Measurements from ENCODE around the gene CNNM2.
"Not testable (repeated sequence)": the region's sequence is repeated elsewhere in the genome, so short reads cannot be mapped to it uniquely, and the experiment has no call there.

The CNNM2 gene

DNA sequence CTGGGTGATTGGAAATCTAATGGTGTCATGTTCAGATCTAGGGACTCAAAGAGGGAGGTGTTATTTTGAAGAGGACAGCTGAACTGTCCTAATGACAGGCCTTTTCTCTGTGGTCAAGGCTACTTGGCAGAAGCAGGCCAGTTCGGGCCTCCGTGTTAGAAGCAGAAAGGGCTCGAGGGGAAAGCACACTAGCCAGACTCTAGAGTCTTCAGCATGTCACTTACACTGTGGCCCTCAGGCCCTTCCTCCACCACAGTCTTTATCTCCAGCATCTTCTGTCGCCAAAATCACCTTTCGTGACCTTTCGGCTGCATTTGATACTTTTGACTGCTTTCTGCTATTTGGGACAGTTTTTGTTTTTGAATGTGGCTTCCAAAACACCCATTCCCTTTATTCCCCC lies 123.3 kb downstream of the CNNM2 start:
- DNase-seq (ENCODE audit: low read depth in 2 of 2), result no peak

DNA sequence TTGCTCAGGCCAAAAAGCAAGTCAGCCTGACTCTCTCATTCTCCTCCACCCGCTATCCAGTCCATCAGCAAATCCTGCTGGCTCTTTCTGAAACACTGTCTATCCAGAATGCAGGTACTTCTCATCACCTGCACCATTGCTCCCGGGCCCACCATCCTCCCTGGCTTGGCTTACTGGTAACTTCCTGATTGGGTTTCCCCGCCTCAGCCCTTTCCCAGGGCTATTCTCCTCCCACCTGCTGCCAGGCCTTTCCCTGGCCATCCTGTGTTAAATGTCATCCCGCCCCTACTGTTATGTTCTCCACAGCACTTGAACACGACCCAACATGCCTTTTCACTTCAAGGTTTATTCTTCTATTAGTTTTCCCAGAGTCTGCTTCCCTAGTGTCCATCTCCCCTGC lies 124.0 kb downstream of the CNNM2 start:
- DNase-seq (ENCODE audit: low read depth in 2 of 2), result no peak

DNA sequence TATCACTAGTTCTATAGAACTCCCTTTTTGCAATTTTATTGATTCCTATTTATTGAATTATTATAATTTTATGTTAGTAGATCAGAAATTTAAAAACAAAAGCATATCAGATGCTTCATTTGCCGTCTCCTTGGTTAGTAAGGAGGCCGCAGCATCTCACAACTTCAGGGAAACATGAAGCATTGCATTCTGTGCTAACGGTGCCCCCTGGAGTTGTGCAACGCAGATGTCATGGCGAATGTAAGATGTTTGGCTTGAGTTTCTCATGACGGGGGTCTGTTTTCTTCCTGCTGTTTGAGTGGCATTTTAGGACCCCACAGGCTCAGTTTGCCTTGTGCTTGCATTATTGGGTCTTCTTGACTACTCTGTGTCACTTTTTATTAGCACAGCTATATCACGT lies 124.8 kb downstream of the CNNM2 start:
- no peak for DNase-seq (ENCODE audit: low read depth in 2 of 2)

DNA sequence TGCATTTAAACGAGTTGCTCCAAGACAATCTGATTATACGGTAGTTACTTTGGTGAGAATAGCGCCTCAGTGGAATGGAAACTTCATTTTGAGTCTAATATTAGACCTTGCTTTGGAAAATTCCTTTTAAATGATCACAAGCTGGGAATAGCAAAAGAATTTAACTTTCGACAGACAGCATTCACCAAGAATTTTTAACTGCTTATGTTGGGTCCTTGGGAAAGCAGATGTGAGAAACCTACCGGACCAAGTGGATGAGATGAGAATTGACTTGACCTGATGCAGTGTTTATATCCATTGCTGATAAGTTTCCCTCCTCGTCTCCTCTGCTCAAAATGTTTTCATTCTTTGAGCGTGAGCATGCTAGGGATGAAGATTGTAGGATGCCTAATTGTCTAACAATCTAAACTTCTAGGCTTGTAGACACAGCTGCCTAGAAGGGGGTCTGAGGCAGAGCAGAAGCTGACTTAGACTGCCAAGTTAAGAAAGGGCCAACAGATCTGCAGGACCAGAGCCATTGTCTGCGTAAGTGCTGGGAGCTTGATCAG lies 126.9 kb downstream of the CNNM2 start:
- no peak for DNase-seq (ENCODE audit: low read depth in 2 of 2)

DNA sequence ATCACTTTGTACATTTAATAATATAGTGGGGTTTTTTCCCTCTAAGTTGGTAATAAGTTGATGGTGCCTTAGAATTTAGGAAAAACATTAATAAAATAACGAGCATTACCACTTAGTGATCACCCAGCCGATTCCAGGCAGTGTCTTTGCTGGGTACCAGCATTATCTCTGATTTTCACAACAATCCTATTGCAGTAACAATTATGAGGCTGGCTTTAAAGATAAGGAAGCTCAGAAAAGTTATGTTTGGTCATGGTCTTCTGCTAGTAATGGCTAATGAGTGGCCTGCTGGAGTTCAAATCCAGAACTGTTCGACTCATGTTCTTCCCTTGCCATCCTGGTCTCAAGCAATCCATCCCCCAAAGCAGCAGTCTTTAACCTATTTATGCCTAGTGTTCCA lies 127.9 kb downstream of the CNNM2 start:
- DNase-seq (ENCODE audit: low read depth in 2 of 2), result no peak

DNA sequence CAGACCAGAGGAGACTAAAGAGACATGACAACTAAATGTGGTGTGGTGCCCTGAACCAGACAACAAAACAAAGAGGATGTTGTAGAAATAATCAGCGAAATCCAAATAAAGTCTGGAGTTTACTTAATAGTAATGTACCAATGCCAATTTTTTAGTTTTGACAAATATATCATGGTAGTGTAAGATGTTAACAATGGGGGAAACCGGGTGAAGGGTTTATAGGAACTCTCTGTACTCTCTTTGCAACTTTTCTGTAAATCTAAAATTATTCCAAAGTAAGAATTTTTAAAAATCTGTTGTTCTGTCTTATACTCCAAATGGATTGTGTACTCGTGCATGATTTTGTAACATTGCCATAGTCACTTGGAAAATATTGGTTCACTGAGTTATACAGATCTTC lies 129.3 kb downstream of the CNNM2 start:
- DNase-seq (ENCODE audit: low read depth in 2 of 2), result no peak

DNA sequence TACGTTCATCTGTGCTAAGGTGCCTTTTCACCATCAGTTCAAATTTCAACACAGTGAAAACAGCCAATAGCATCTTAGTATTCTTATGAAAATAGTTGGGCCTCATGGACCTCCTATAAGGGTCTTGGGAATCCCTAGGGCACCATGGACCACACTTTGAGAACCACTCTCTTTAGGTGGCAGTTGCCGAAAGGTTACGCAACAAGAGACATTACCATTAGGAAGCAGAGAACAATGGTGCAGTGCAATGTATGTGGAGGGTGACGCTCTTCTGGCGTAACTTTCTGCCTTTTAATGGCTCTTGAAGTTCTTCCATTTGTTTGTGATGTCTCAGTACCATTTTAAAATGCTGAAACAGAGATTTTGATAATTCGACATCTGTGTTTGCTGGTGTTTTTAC lies 131.1 kb downstream of the CNNM2 start:
- no peak for DNase-seq (ENCODE audit: low read depth in 2 of 2)

DNA sequence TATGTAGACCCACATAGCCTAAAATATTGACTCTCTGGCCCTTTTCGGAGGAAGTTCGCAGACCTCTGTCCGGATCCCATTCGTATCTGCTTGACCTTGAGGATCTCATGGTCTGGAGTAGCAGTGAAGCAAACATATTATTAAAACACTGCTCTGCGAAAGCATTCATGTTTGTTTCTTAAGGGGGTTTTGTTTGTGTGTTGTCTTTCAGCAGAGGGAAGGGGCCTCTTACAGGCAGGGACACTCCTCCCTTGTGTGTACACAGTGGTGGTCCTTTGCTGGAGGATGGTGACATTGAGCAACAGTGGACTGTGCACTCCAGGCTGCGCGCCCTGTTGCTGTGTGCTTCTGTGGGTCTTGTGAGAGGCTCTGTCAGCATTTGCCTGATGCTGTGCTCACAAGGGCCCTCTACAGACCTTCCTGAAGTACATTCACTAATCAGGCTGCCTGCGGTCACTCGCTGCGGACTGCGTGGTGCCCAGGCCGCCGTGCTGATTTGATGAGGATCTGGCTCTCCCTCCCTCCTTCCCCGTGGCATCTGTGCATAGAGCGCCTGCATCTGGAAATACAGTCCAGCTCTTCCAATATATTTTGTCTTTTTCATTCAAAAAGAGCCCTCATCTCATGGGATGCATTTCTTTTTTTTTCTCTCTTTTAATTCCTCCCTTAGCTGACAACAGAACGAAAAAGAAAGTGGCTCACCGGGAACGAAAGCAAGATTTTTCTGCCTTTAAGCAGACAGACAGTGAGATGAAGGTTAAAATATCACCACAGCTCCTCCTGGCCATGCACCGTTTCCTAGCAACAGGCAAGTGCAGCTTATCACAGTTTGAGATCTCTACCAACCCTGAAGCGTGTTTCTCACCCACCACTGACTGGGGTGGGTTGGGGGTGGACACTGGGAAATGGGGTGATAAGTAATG lies 135.8 kb downstream of the CNNM2 start:
- no peak for DNase-seq (ENCODE audit: low read depth in 2 of 2)

DNA sequence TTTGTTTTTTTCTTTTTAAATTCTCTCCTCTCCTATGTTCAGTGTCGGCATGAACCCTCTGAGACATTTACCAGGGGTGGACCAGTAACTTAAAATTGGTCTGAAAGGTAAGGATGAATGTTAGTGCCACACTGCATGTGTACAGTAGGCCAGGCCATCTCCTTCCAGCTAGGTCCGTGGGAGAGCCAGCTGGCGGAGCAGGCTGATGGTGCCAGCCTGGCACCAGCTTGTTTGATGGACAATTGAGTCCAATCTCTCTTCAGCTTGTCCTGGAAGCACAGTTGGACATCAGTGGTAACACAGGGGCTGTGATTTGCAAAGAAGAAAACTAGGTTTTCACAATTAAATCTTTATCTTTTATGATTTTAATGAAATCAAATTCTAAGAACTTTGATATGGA lies 136.5 kb downstream of the CNNM2 start:
- DNase-seq (ENCODE audit: low read depth in 2 of 2), result no peak

DNA sequence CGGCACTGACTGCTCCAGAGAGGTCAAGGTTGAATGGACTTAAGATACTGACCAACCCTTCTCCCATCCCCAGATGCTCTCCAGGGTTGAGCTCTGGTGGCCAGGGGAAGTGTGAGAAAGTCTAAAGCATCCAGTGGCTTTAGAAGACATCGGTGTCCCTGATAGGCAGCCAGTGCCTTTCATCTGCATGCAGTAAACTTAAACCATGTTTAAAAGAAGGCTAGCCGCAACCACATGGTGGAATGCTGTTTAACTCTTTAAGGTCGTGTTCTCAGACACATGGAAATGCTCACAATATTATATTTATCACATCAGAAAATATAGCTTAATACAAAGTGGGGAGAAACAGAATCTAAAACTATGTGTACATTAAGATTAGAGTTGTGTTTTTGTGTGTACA lies 137.0 kb downstream of the CNNM2 start:
- no peak for DNase-seq (ENCODE audit: low read depth in 2 of 2)

DNA sequence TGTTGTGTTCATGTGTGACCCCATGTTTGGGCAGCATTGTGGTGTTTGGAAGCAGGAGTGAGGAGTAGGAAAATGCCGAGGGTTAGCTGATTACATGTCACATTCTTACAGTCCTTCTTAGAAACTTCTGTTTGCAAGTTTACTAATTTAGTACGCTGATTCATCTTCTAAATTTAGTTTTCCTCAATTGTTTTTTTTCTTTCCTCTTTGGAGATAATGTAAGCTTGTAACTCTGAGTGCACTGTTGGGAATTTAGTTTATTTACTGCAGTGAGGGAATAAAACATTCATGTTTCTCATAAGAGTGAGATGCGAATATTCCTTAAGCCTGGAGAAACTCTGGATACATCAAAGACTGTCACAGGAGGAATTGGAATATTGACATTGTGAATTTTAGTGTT lies 139.9 kb downstream of the CNNM2 start:
- DNase-seq (ENCODE audit: low read depth in 2 of 2), result no peak

DNA sequence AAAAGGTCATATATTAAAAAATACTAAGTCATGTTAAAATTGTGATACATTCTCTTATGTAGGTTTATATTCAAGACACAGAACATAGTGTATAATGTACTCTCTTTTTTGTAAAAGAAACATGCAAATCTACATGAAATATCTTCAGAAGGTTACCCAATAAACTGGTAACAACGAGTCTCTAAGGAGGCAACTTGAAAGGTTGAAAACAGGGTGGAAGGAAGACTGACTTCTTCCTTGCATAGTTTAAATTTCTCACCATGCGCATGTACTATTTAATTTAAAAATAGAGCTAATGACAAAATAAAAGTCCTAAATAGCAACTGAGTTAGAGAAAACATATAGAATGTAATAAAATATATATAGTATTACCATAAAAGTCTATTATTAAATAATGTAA lies 142.5 kb downstream of the CNNM2 start:
- no peak for DNase-seq (ENCODE audit: low read depth in 2 of 2)

DNA sequence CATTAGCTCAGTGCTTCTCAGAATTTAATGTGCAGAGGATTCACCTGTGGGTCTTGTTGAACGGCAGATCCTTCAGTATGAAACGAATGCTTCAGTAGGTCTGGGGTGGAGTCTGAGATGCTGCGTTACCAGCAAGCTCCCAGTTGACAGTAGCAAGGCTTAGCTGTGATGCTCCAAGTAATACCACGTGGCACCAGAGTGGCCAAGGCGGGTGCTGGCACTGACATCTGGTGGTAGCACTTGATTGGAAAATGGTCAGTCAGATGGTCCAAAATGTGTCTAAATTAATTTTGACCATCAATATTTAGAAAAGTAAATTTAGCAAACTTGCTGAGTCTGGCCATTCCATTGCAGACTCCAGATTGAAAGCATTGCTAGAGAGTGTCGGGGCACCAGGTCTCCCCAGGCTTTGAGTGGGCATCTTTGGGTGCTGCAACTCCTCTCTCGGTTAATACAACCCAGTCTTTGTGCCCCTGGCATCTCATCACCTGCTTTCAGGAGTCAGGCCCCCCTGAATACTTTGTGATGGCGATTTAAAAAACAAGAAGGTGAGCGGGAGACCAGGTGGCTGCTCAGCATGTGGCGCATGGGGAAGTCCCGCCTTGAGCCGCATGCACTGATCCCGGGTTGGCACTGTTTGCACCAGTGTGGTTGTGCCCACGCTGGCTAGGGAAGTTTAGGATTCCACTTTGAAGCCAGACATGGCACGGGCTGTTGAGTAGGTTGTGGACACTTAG lies 144.9 kb downstream of the CNNM2 start:
- DNase-seq (ENCODE audit: low read depth in 2 of 2), result no peak

DNA sequence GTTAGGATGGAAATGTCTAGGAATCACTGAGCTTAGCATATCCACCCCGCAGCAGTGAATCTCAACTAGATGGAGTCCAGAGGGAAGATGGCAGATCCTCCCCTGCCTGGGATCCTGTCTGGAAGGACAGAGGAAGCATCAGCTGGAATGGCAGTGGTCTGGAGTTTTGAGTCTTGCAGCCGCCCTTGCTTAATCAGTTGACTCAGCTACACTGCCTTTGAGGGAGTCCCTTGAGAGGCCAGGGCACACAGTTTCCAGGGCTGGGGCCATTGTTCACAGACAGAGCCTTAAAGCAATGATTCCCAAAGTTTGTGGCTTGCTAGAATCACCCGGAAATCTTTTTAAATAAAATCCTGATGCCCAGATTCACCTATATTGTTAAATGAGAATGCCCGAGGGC lies 146.9 kb downstream of the CNNM2 start:
- no peak for DNase-seq (ENCODE audit: low read depth in 2 of 2)

DNA sequence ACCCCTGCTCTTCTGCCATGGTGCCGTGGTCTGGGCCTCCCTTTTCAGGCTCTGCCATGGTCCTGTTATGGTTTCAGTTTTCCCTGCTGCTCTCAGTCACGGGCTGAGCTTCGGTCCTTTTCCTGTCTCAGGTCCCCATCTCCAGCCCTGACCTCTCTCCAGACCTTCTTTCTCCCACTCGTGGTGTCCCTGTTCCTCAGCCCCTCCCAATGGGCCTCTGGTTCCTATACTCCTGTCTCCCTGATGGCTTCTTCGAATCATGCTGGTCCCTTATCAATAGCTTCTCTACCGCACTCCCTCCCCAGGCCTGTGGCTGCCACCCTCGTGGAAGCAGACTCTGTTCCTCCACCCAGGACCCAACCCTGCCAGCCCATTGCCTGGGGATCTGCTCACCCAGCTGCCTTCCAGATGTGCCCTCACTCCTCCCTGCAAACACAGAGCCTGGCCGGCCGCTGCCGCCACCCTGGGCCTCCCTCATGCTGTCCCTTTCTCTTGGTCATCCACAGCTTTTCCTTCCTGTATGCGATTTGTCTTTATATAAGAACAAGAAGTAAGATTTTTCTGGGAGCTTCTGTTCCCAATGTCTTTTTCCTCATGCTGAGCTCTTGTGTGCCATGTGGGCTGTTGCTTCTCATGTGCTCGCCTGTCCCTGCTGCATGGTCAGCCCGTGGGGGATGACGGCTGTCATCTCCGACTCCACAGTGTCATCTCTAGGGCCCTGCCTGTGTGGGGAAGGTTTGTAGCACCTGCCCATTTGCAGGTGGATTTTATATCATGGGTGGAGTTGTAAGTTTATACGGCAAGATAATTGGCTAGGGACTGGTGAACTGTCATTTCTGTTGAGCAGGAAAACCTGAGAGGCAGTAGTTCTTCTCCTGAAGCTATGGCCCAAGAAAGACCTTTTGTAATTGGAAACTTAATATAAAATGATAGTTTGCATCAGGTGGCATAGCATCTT lies 148.3 kb downstream of the CNNM2 start:
- no peak for DNase-seq (ENCODE audit: low read depth in 2 of 2)

DNA sequence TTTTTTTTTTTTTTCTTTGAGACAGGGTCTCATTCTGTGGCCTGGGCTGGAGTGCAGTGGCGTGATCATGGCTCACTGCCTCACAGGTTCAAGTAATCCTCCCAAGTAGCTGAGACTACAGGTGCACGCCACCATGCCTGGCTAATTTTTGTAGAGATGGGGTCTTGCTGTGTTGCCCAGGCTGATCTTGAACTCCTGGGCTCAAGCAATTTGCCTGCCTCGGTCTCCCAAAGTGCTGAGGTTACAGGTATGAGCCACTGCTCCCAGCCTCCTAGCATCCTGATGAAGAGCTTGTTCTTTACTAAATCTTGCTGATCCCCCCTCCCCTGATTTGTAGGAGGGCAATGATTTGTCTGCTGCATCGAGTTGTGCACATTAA lies 149.0 kb downstream of the CNNM2 start:
- not testable (repeated sequence) for DNase-seq (ENCODE audit: low read depth in 2 of 2)

DNA sequence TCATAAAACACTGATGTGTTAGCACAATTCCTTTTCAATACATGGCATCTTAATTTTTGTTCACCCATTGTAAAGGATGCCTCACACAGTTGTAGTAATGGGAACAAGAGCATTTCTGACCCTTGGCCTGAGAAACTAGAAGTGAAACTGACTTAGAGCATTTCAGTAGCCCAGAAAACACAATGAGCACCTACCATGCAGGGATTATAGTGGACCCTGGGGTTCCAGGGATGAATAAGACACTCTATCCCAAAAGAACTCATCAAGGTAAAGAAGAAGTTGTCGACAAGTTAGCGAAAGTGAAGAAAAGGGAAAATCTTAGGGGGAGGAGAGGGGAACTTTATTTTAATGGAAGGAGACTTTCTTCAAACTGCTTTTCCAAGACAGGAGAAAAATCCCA lies 149.4 kb downstream of the CNNM2 start:
- DNase-seq (ENCODE audit: low read depth in 2 of 2), result no peak

DNA sequence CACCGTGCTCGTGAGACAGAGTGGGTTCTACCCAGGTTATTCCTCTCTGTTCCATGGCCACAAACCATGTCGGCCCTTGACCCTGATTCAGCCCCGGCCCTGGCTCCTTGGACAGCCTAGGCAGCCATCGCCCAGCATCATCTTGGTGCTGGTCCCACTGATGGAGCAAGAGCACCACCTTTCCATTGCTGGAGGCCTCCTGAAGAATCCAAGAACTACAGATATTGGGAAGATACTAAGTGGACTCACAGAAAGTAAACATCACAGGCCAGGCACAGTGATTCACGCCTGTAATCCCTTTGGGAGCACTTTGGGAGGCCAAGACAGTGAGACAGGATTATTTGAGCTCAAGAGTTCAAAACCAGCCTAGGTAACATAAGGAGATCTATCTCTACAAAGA lies 149.9 kb downstream of the CNNM2 start:
- DNase-seq (ENCODE audit: low read depth in 2 of 2), result no peak

DNA sequence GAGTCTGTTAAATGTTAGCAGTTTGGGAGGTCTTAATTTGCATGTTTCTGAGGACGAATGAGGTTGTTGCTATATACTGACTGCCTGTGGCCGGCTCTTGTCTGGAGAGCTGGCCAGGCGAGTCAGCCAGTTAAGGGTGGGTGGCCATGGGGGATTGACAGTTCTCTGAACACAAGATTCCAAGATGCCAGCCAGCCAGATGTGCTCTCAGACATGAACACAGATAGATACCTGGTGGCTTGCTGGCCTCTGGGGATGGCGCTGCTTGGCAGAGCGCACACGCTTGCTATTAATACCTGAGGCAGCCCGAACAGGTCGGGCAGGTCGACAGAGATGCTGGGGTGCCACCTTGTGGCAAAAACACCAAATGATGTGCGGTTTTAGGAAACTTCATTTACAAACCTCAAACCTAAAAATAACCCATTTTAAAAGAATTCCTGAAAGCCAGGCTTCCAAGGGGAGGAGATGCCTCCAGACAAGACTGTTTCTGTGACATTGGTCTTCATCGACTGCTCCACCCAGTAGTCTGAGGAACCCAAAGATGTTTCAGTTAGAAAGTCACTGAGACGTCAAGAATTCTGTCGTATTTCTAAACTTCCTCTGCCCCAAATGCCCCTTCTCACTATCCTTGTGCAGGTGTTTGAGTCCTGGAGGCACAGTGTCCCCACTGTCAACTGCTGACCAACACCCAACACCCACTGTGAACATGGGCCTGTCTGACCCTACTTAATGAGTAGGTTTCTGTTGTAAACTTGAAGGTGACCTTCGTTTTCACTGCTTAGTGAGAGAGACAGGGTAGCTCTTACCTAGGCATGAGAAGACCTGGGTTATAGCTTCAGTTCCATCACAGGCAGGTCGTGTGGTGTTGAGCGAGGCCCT lies 151.6 kb downstream of the CNNM2 start:
- peak; percentile 17 to 43 for DNase-seq (ENCODE audit: low read depth in 2 of 2)

DNA sequence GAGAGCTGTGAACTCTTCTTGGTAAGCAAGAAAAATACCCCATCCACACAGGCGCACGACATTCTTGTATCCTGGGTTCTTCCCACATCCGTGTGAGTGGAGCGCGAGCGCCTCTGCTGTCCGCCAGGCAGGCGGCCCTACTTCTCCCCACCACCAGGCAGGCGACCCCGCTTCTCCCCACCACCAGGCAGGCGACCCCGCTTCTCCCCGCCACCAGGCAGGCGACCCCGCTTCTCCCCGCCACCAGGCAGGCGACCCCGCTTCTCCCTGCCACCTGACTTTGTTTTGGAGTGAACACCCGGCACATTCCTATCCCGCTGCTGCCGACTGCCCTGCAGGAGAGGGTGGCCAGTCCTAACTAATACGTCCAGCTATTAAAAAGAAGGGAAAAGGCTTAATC lies 154.2 kb downstream of the CNNM2 start:
- no peak for DNase-seq (ENCODE audit: low read depth in 2 of 2)

DNA sequence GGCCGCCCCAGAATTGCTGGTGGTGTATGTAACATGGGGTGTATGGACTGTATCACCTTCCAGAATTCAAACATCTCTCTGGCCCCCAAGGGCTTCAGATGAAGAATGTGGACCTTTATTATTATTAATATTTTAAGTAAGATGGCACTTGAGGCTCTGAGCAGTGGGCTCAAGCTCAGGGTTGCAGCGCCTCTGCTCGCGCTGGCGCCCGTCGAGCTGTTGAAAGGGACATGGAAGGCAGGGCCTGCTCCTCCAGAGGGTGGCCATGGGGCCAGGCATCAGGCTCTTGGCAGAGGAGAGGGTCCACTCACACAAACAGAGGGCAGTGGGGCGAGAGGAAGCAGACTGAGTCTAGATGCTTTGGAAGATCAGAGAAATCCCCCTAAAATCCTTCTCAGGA lies 154.8 kb downstream of the CNNM2 start:
- DNase-seq (ENCODE audit: low read depth in 2 of 2), result no peak
